Measurements from ENCODE around the gene UBE2J2.
A peak's percentile ranks its signal among the peaks of the same experiment; 100 is the strongest.

Gene UBE2J2

DNA sequence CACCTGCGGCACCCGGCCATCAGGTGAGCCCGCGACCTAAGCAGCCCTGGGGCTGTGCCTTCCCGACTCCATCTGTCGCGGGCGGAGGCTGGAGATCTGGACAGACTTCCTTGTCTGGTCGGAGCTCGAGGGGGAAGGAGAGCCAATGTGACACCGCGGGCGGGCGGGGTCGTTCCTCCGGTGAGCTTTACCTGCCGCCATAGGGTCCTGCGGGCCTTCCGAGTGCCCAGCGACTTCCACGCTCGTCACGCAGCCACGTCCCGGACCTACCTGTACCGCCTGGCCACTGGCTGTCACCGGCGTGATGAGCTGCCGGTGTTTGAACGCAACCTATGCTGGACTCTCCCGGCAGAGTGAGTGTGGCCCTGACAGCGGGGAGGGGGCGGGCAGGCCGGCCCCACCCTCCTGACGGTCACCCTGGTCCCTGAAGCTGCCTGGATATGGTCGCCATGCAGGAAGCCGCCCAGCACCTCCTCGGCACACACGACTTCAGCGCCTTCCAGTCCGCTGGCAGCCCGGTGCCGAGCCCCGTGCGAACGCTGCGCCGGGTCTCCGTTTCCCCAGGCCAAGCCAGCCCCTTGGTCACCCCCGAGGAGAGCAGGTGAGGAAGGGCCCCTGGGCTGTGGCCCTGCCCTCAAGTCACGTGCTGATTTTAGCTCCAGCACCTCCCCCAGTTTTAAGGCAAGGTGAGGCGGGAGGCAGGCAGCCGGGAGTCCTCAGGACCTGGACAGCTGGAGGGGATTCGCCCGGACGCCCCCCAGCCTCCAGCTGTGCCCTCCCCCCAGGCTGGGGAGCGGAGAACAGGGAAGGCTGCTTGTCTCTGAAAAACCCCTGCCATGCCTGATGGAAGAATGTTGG, 35.8 kb upstream of the UBE2J2 start:
- DNase-seq, result no peak

DNA sequence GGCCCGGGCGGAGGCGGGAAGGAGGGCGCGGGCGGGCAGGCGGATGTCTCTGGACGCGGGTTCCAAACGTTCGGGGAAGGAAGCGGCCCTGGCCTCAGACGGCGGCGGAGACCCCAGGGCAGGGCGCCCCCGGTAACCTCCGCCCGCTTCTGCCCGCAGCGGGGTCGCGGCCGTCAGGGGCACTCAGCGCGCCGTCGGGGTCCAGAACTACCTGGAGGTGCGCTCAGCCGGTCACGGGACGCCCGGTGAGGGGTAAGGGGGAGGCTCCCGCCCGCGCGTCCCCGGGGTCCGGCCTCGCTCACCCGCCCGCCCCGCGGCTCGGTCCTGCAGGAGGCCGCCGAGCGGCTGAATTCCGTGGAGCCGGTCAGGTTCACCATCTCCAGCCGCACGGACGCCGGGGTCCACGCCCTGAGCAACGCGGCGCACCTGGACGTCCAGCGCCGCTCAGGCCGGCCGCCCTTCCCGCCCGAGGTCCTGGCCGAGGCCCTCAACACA, 35.1 kb upstream of the UBE2J2 start:
- DNase-seq, result no peak

- peak; percentile 50 for DNase-seq
Measured at GRCh38 chr1:1307923-1308755, 34.5 kb upstream of the UBE2J2 start, which contains the start of the genes ACAP3 and PUSL1. ACAP3 (minus strand) TSS chr1:1307930; CDS start chr1:1307815, 115 bp downstream. PUSL1 (plus strand) TSS chr1:1308597; CDS start chr1:1308644, 47 bp downstream.

GRCh38 chr1:1307261-1307922, 33.7 kb upstream of the UBE2J2 start:
- DNase-seq, result no peak

GRCh38 chr1:1306661-1307260, 33.1 kb upstream of the UBE2J2 start:
- no peak for DNase-seq

DNA sequence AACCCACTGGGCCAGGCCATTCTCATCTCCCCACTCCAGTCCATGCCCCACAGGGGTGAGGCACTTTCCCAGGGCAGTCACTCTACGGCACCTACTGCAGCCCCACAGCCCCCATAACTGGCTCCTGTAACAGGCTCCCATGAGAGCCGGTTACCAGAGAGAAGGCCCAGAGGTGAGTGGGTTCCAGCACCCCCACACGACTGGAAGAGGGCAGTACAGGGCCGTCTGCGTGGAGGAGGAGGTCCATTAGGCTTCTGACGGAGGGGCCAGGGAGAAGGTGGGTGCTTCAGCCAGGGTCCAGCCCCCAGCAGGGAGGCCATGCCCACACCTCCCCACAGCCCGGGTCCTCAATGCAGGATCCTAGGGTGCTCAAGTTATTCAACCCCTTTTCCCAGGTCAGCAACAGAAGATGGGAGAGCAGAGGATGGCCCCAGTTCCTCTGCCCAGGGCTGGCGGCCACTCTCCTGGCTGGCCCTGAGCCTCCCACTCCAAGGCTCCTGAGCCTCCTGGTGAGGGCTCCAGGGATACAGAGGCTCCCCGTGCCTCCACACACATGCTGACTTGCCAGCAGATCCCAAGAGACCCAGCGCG, 32.5 kb upstream of the UBE2J2 start:
- no peak for DNase-seq

GRCh38 chr1:1305300-1306069, 31.8 kb upstream of the UBE2J2 start:
- DNase-seq, result no peak

- peak; percentile 55 for DNase-seq
Measured at GRCh38 chr1:1304331-1305299, 31.0 kb upstream of the UBE2J2 start.

GRCh38 chr1:1303736-1304135, 30.1 kb upstream of the UBE2J2 start:
- DNase-seq, result no peak

DNA sequence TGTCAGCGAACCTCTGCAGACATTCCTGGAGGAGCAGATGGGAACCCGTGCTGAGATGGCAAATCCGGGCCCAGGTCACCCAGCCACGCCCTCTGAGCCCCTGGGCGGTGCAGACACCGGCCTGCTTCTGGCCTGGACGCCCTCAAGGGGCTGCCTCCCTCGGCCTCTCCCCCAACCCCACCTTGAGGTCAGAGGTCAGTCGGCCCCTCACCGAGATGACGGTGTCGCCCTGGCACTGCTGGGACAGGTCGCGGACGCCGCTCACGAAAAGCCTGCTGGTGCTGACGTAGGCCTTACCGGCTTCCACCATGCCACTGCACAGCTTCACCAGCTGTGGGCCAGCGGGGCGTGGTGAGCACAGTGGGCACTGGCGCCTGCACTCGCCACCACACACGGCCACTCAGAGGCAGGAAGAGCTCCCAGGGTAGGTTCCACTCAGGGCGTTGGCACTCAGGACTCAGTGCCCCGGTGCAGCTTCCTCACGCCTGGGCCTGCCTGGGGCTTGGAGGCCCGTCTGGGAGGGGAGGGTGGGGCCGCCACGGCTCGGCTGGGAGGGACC, 29.4 kb upstream of the UBE2J2 start:
- DNase-seq, result no peak

DNA sequence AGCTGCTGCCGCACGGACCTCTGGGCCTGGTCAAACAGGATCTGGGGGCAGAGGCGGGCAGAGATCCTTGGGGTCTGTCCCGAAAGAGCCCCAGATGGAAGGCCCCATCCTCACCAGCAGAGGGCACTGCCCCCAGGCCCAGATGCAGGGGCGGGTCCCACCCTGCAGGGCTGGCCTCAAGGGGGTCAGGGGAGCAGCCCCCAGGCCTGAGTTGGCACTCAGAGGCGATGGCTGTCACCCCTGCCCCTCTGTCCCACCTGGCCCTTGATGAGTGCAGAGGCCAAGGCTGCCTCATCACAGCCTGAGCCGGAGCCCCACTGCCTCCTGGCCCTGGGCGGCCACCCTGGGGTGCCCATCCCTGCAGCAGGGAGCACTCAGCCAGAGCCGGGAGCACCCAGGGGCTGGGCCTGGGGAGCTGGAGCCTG, 28.4 kb upstream of the UBE2J2 start:
- DNase-seq, result no peak

- no peak for DNase-seq
Measured at GRCh38 chr1:1300352-1300739, 26.7 kb upstream of the UBE2J2 start.

- no peak for DNase-seq
Measured at GRCh38 chr1:1299686-1300351, 26.2 kb upstream of the UBE2J2 start.

DNA sequence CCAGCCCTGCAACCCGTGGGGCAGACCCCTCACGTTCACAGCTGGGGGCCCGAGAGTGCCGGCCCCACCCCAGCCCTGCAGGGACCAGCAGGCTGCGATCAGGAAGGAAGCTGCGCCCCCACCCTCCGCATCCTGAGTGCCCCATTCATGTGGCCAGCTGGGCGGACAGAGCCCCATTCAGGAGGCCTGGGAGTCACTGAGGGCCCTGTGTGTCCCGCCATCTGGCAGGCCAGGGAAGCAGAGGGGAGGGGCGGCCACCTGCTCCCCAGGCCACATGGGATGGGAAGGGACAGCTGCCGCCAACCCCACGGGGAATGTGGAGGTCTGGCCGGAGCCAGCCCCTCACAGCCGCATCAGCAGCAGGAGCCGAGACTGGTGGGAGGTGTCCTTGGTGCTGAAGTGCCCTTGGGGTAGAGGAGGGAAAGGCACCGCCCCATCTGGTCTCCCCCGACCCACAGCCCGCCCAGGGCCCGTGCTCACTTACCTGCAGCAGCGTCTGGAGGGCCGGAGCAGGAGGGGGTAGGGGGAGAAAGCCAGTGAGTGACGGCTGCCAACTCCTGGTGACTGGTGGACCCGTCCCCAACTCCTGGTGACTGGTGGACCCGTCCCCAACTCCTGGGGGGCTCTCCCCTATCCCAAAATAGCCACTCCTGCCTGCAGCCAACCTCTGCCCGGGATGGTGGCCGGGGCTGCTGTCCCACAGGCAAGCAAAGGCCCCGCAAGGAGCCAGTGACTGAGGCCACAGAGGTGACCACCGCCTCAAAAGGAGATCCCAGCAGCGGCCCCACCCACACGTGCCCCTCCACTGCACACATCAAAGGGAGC, 25.4 kb upstream of the UBE2J2 start:
- peak; percentile 91 for DNase-seq

GRCh38 chr1:1297802-1298424, 24.3 kb upstream of the UBE2J2 start:
- DNase-seq, result no peak

GRCh38 chr1:1296070-1297061, 22.7 kb upstream of the UBE2J2 start:
- DNase-seq, result no peak

All from NCI-H524 treated with DMSO at 0.1 percent for 48 hours (cell line).